ENCODE results near the gene NCOA7. TPM values are rescaled to one million over a fixed set of nuclear protein-coding genes. Genes with fewer than 3 reads are reported as not detected.
A peak's percentile ranks its signal among the peaks of the same experiment; 100 is the strongest.

The NCOA7 gene
- total and polyA plus RNA-seq, 9 of the 15 experiments (the other 6 are each of a cell fraction or from before 2014, with no cell fraction given) = 5.8 to 14.6 (median 9.3) TPM

GRCh38 chr6:125906158-125906998 is 115.6 kb downstream of the NCOA7 start:
- DNase-seq (ENCODE audit: extremely low read depth in 1 of 4, low spot score in 3 of 4) (peak; percentile 70 to 80 (median 76)), FAIRE-seq (peak; percentile 78), ATAC-seq (peak; percentile 91)
- 36% methylated on average over 5 of the region's 5 CpGs for WGBS (ENCODE audit: insufficient coverage, low coverage, missing lambda C conversion rate)
- no peaks in the 10 kb centered on the region for H4K20me1 ChIP-seq (replicated peaks; ENCODE audit: control insufficient read depth, insufficient read depth, low read length)
- peaks cover 4% of the 10 kb centered on the region; the same call in 2 of the 3 replicates for H3K36me3 ChIP-seq (ENCODE audit: control insufficient read depth, insufficient read depth, low read length)
- in situ Hi-C loops (cut with MboI) (no loop called here), intact Hi-C loops (cut with micrococcal nuclease) (loop anchor here (1.0 to 5.0 kb wide), 3 partner anchors 48 to 124 kb away; partner anchors contain the start of gene HINT3)
- no peak overlapping the region for H3K27ac ChIP-seq (ENCODE audit: extremely low read depth, low read depth, low read length)
- no peaks in the 10 kb centered on the region for H3K9me1 ChIP-seq (ENCODE audit: control insufficient read depth, insufficient read depth, low read length)
- H2AFZ ChIP-seq (ENCODE audit: low read depth, low read length) = no peak overlapping the region
- H3K9ac ChIP-seq (ENCODE audit: insufficient read depth in 1 of 2, low read depth in 2 of 2, low read length in 2 of 2) = no peak overlapping the region
- H3K4me3 ChIP-seq = no peak overlapping the region
- no TSS peak for BruUV-seq (replicated peaks)
- no peaks in the 10 kb centered on the region for H3K79me2 ChIP-seq (ENCODE audit: control insufficient read depth, insufficient read depth, low read length)
- ChIA-PET CTCF (ENCODE audit: low intra/inter-chr PET ratio) (interaction anchor here (2.0 kb wide), 1 partner anchor 50 kb away, joined by 8 read pairs; the partner anchor contains the start of gene HINT3), POLR2A (interaction anchor here (0.8 to 1.4 kb wide), 4 partner anchors 12 to 108 kb away, joined by 3 to 5 read pairs (median 4); no protein-coding TSS in a partner anchor)
- no peaks in the 10 kb centered on the region for H3K27me3 ChIP-seq (ENCODE audit: control insufficient read depth in 2 of 2, insufficient read depth in 2 of 2, low read length in 2 of 2)
- H3K4me1 ChIP-seq (replicated peaks in 1 of 2; ENCODE audit: control insufficient read depth in 2 of 2, insufficient read depth in 2 of 2, low read length in 2 of 2) = peaks cover 5 to 6% of the 10 kb centered on the region in 2 experiments; a peak in 3 of 5 replicates
- H3K4me2 ChIP-seq (ENCODE audit: insufficient read depth, low read length) = no peak overlapping the region
- H3K9me3 ChIP-seq (replicated peaks; ENCODE audit: control insufficient read depth, insufficient read depth, low read depth, low read length) = no peaks in the 10 kb centered on the region
- TF ChIP-seq ZEB2 (IDR thresholded peaks at IDR 0.05) = no peak
- TF ChIP-seq STAT6 (CRISPR knock-in tag; IDR thresholded peaks at IDR 0.05) = 0 out of 2 replicates have a peak, but pooled peaks have one; percentile 39
- no peak for TF ChIP-seq ZNF445 (CRISPR knock-in tag; IDR thresholded peaks at IDR 0.05; ENCODE audit: low read depth)
- no peak for TF ChIP-seq MEIS2 (IDR thresholded peaks at IDR 0.05; ENCODE audit: partially characterized antibody)
- TF ChIP-seq ZNF592 (IDR thresholded peaks at IDR 0.05) = no peak
- peak; percentile 21; the same call in 1 of the 2 replicates for TF ChIP-seq DEAF1 (CRISPR knock-in tag; IDR thresholded peaks at IDR 0.05)
- peak in 1 of 2 experiments; percentile 38; a peak in 1 of 4 replicates for TF ChIP-seq MAZ (CRISPR knock-in tag; conservative IDR thresholded peaks at IDR 0.05 in 1 of 2, IDR thresholded peaks at IDR 0.05 in 1 of 2)
- 0 out of 2 replicates have a peak, but pooled peaks have one; percentile 6 for TF ChIP-seq THRB (CRISPR knock-in tag; conservative IDR thresholded peaks at IDR 0.05)
